Skeletal muscle tissue (tissue), 4 donors: ENCODE data around the gene FGFBP2. TPM values are rescaled to one million over a fixed set of nuclear protein-coding genes. Genes with fewer than 3 reads are reported as not detected.
A peak's percentile ranks its signal among the peaks of the same experiment; 100 is the strongest.

Source experiments
- H3K27ac ChIP-seq: one replicate; pipeline ENCODE4 v1.7.0; 2013; ENCODE audit warnings: mild to moderate bottlenecking, low read depth, low read length, inconsistent platforms
- H3K27me3 ChIP-seq, 3 donors: one replicate each; pipeline ENCODE4 v1.7.0; 2013; ENCODE audit warnings: low read length in 3 of 3; ENCODE audit not compliant: control insufficient read depth in 3 of 3, insufficient read depth in 3 of 3
- H3K36me3 ChIP-seq, 3 donors: one replicate each; pipeline ENCODE4 v1.7.0; 2013; ENCODE audit warnings: low read length in 3 of 3; ENCODE audit not compliant: control insufficient read depth in 3 of 3, insufficient read depth in 3 of 3
- H3K4me1 ChIP-seq, 3 donors: one replicate each; pipeline ENCODE4 v1.7.0; 2013; ENCODE audit warnings: low read length in 3 of 3, mild to moderate bottlenecking in 3 of 3; ENCODE audit not compliant: control insufficient read depth in 3 of 3, insufficient read depth in 3 of 3
- H3K4me3 ChIP-seq, 3 donors: one replicate each; pipeline ENCODE4 v1.7.0; 2013; ENCODE audit warnings: low read length in 3 of 3
- H3K9ac ChIP-seq, 3 donors: one replicate each; pipeline ENCODE4 v1.7.0; 2013; ENCODE audit warnings: low read length in 3 of 3, mild to moderate bottlenecking in 3 of 3, moderate library complexity in 2 of 3, low read depth in 1 of 3
- H3K9me3 ChIP-seq, 3 donors: one replicate each; pipeline ENCODE4 v1.7.0; 2013; ENCODE audit warnings: low read length in 3 of 3; ENCODE audit not compliant: control insufficient read depth in 3 of 3
- total RNA-seq: library from RNA; depleted of rRNA; stranded (reverse); fragments of >200 nt; gene quantifications from one replicate; pipeline ENCODE4 v1.2.3, GENCODE V29; 2014
- donor health status: Osteomylitis.

Gene FGFBP2
- total RNA-seq, 1 donor from 2014 or later = not detected

GRCh38 chr4:15968551-15969300, 5.8 kb upstream of the FGFBP2 start:
- Histone ChIP-seq H3K9ac (no peak overlapping the region), H3K36me3 (no peaks in the 10 kb centered on the region), H3K4me1 (no peaks in the 10 kb centered on the region), H3K27me3 (no peaks in the 10 kb centered on the region), H3K4me3 (no peak overlapping the region), H3K9me3 (no peaks in the 10 kb centered on the region), H3K27ac (no peak overlapping the region)

GRCh38 chr4:15965325-15965724, 2.4 kb upstream of the FGFBP2 start:
- no peak overlapping the region for H3K9ac ChIP-seq
- peaks cover 0 to 12% (median 11%) of the 10 kb centered on the region in 3 donors for H3K4me1 ChIP-seq
- H3K27me3 ChIP-seq = no peaks in the 10 kb centered on the region
- H3K9me3 ChIP-seq = no peaks in the 10 kb centered on the region
- H3K4me3 ChIP-seq = no peak overlapping the region
- no peaks in the 10 kb centered on the region for H3K36me3 ChIP-seq
- H3K27ac ChIP-seq = no peak overlapping the region

GRCh38 chr4:15964159-15964558, 1.2 kb upstream of the FGFBP2 start:
- no peaks in the 10 kb centered on the region for H3K9me3 ChIP-seq
- no peaks in the 10 kb centered on the region for H3K36me3 ChIP-seq
- H3K4me3 ChIP-seq = no peak overlapping the region
- peaks cover 0 to 12% (median 11%) of the 10 kb centered on the region in 3 donors for H3K4me1 ChIP-seq
- no peaks in the 10 kb centered on the region for H3K27me3 ChIP-seq
- no peak overlapping the region for H3K9ac ChIP-seq
- no peak overlapping the region for H3K27ac ChIP-seq

DNA sequence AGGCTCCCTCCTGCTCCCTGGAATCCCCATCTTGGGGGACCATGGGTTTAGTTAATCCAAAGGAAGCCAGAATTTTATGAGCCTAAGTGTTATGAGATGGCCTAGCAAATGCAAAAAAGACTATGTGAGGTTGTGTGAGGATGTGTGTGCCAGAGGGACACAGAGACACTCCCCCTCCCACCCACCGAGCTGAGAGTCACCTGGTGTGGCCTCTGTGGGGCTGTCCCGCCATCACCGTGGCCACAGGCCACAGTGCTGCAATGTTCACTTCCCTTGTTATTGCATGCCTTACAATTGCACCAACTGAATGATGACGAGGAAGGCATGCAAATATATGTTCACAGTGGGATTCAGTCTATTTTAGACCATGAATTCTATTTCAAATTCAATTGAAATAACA, 601 bp upstream of the FGFBP2 start:
- Histone ChIP-seq H3K4me3 (no peak overlapping the region), H3K9ac (no peak overlapping the region), H3K4me1 (peaks cover 0 to 12% (median 11%) of the 10 kb centered on the region in 3 donors), H3K27me3 (no peaks in the 10 kb centered on the region), H3K9me3 (no peaks in the 10 kb centered on the region), H3K27ac (no peak overlapping the region), H3K36me3 (no peaks in the 10 kb centered on the region)

GRCh38 chr4:15961781-15962510, 1.0 kb downstream of the FGFBP2 start:
- no peaks in the 10 kb centered on the region for H3K27me3 ChIP-seq
- no peak overlapping the region for H3K9ac ChIP-seq
- no peak overlapping the region for H3K27ac ChIP-seq
- no peaks in the 10 kb centered on the region for H3K36me3 ChIP-seq
- peaks cover 0 to 12% (median 11%) of the 10 kb centered on the region in 3 donors for H3K4me1 ChIP-seq
- no peaks in the 10 kb centered on the region for H3K9me3 ChIP-seq
- H3K4me3 ChIP-seq = no peak overlapping the region

DNA sequence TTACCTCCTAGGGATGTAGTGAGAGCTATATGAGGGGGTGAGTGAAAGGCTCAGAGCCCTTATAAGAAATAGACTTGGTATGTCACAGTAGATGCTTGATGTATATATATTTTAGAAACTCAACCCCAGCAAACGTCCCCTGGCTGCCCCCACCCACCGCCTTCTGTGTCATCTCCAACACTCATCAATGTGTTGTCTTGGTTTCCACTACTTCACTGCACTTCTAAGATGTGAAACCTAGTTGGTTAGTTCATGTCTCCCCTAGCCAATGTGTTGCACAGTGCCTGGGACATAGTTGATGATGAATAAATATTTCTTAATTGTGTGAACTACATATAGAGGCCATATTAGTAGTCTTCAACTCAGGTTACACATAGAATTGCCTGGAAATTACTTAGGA, 4.4 kb downstream of the FGFBP2 start:
- H3K27ac ChIP-seq = no peak overlapping the region
- no peak overlapping the region for H3K9ac ChIP-seq

GRCh38 chr4:15956179-15956850, 6.7 kb downstream of the FGFBP2 start:
- no peaks in the 10 kb centered on the region for H3K36me3 ChIP-seq

More for the DNA sequence above, 4.4 kb downstream of the FGFBP2 start:
- no peak overlapping the region for H3K4me3 ChIP-seq
- H3K9me3 ChIP-seq = no peaks in the 10 kb centered on the region
- peaks cover 0 to 12% (median 11%) of the 10 kb centered on the region in 3 donors for H3K4me1 ChIP-seq
- H3K36me3 ChIP-seq = no peaks in the 10 kb centered on the region
- H3K27me3 ChIP-seq = no peaks in the 10 kb centered on the region

GRCh38 chr4:15955670-15956069, 7.3 kb downstream of the FGFBP2 start:
- H3K9me3 ChIP-seq = no peaks in the 10 kb centered on the region
- H3K9ac ChIP-seq = no peak overlapping the region
- H3K27me3 ChIP-seq = no peaks in the 10 kb centered on the region
- no peak overlapping the region for H3K27ac ChIP-seq
- no peak overlapping the region for H3K4me3 ChIP-seq
- H3K36me3 ChIP-seq = no peaks in the 10 kb centered on the region
- H3K4me1 ChIP-seq = no peaks in the 10 kb centered on the region

More at GRCh38 chr4:15956179-15956850, 6.7 kb downstream of the FGFBP2 start:
- peak overlapping the region in 1 of 3 donors; percentile 4 for H3K4me3 ChIP-seq
- H3K9me3 ChIP-seq = no peaks in the 10 kb centered on the region
- H3K4me1 ChIP-seq = no peaks in the 10 kb centered on the region
- no peak overlapping the region for H3K9ac ChIP-seq
- no peak overlapping the region for H3K27ac ChIP-seq
- H3K27me3 ChIP-seq = no peaks in the 10 kb centered on the region

- Histone ChIP-seq H3K4me1 (no peaks in the 10 kb centered on the region), H3K9ac (no peak overlapping the region), H3K27ac (no peak overlapping the region), H3K36me3 (no peaks in the 10 kb centered on the region), H3K4me3 (no peak overlapping the region), H3K9me3 (no peaks in the 10 kb centered on the region), H3K27me3 (no peaks in the 10 kb centered on the region)
Measured at GRCh38 chr4:15953625-15954024, 9.3 kb downstream of the FGFBP2 start.

- Histone ChIP-seq H3K27ac (no peak overlapping the region), H3K9ac (no peak overlapping the region), H3K4me1 (no peaks in the 10 kb centered on the region), H3K9me3 (no peaks in the 10 kb centered on the region), H3K4me3 (no peak overlapping the region), H3K36me3 (no peaks in the 10 kb centered on the region), H3K27me3 (no peaks in the 10 kb centered on the region)
Measured at GRCh38 chr4:15951781-15952180, 11.2 kb downstream of the FGFBP2 start.
